GM18870 (cell line): ENCODE data around the gene IFNAR2.

Experiments used
- ATAC-seq: cut with Tn5 transposase; IDR thresholded peaks from one replicate; pipeline ENCODE4 v1.9.1; 2021; ENCODE audit warnings: moderate library complexity; ENCODE audit not compliant: unreplicated experiment

The IFNAR2 gene

GRCh38 chr21:33266050-33266788, 36.5 kb downstream of the IFNAR2 start, which contains the start of gene IL10RB:
Gene IL10RB, plus strand, starts transcription at chr21:33266367. Its CDS starts 99 bp downstream, at chr21:33266466.
- no peak for ATAC-seq

- no peak for ATAC-seq
Observed at GRCh38 chr21:33266789-33267135, 37.0 kb downstream of the IFNAR2 start.

GRCh38 chr21:33267250-33267649, 37.5 kb downstream of the IFNAR2 start:
- ATAC-seq = no peak

DNA sequence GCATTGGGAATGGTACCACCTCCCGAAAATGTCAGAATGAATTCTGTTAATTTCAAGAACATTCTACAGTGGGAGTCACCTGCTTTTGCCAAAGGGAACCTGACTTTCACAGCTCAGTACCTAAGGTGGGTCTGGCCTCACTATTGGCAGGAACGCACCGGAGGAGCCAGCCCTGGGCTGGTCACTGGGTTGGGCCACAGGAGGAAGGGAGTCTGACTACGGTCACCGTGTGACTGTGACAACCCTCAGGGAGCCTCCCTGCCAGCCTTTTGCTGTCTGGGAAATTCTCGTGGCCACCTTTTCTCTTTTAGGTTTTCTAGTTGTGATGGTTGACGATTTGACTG, 38.6 kb downstream of the IFNAR2 start:
- ATAC-seq = peak; percentile 1

DNA sequence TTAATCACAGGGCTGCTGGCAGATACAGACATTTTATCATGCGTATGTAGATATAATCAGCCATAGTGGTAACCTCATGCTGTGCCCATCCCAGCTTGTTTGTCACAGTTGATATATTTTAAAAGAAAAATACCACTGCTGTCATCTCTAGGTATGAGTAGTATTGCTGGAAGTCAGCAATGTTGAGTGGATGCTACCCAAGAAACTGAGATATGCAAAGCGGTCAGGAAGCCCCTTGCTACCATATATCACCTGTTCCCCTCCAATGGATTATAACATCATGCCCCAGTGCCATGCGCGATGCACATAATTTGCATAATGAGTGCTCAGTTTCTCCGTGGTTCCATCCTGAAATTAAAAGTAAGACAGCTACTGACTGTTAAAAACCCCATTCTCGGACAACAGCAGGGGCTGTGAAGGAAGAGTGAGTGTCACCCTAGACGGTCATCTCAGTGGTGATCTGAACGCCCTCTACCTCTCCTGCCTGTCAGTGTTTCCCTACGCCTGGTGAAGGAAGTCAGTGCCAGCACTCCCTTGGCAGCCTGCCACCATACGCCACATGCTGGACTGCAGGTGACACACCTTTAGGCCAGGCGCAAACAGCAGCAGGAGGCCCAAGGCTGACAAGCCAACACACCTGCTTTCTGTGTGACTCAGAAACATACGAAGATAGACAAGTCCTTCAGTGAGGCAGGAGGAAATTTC, 39.2 kb downstream of the IFNAR2 start:
- ATAC-seq = peak; percentile 74

GRCh38 chr21:33270986-33271385, 41.2 kb downstream of the IFNAR2 start:
- ATAC-seq = no peak

DNA sequence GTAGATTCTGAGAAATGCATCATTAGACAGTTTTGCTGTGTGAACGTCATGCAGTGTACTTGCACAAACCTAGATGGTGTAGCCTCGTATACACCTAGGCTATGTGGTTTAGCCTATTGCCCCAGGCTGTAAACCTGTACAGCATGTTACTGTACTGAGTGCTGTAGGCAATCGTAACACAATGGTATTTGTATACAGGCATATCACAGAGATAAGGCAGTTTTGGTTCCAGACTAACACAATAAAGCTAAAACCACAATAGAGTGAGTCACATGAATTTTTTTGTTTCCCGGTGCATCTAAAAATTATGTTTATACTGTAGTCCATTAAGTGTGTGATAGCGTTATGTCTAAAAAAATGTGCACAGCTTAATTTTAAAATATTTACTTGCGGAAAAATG, 43.3 kb downstream of the IFNAR2 start:
- ATAC-seq = no peak

- no peak for ATAC-seq
Observed at GRCh38 chr21:33278721-33279120, 49.0 kb downstream of the IFNAR2 start.

DNA sequence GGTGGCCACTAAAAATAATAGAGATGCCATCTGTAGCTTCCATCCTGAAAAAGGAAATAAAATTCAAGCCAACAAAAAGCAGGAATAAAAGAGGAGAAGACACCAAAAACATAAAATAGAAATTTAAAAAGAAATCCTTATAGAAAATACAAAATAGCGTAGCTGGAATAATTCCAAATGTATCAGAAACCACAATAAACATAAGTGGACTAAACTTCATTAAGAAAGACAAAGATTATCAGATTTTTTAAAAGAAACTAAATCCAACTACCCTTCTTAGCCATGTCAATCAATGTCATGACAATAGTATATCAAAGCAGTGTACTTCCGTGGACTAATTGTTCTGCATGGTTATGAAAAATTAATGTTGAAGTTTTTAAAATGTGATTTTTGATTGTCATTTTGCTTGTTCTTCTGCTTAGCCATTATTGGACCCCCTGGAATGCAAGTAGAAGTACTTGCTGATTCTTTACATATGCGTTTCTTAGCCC, 49.6 kb downstream of the IFNAR2 start:
- no peak for ATAC-seq
